OCI-LY7 (cell line): ENCODE results near the gene SMOC2. TPM values are rescaled to one million over a fixed set of nuclear protein-coding genes. Genes with fewer than 3 reads are reported as not detected.

ENCODE experiments used
- BruUV-seq: library from RNA; stranded (reverse); fragments of 400-500 nt; replicated peaks from 2 replicates; lab custom pipeline; 2021; lab: Mats Ljungman, UMichigan
- CTCF ChIA-PET: fragments of 300-600 bp; sonication (Branson Sonifier 250); formaldehyde crosslinking; loops from one replicate; lab custom pipeline; 2022; ENCODE audit warnings: antibody characterized with exemption; ENCODE audit not compliant: unreplicated experiment; lab: Charles Lee
- POLR2A ChIA-PET: fragments of 300-600 bp; sonication (Branson Sonifier 250); formaldehyde crosslinking; loops from one replicate; lab custom pipeline; 2022; ENCODE audit warnings: antibody characterized with exemption; lab: Charles Lee
- DNase-seq: peaks from one replicate; pipeline ENCODE4 v3.0.0-alpha.2; 2015; ENCODE audit warnings: low spot score
- H2AFZ ChIP-seq: fragments of 200-600 bp; sonication (generic), shearing (Covaris generic); 2 replicates; pipeline ENCODE4 v1.6.1; 2014; ENCODE audit warnings: mild to moderate bottlenecking, antibody characterized with exemption, low read length, moderate library complexity
- H3K27ac ChIP-seq: fragments of 200-600 bp; sonication (generic); 2 replicates; pipeline ENCODE4 v1.5.1; 2014; ENCODE audit warnings: mixed run types, low read depth, mild to moderate bottlenecking, moderate library complexity, low read length, inconsistent platforms; ENCODE audit not compliant: poor library complexity, severe bottlenecking
- H3K36me3 ChIP-seq: fragments of 200-600 bp; sonication (generic); 2 replicates; pipeline ENCODE4 v1.6.1; 2014; ENCODE audit warnings: mild to moderate bottlenecking, antibody characterized with exemption, low read length, moderate library complexity, mixed read lengths; ENCODE audit not compliant: insufficient read depth
- H3K4me1 ChIP-seq: fragments of 200-600 bp; sonication (generic); 2 replicates; pipeline ENCODE4 v1.5.1; 2014; ENCODE audit warnings: mild to moderate bottlenecking, low read length; ENCODE audit not compliant: insufficient read depth, poor library complexity, severe bottlenecking
- H3K4me2 ChIP-seq: fragments of 200-600 bp; sonication (generic); 2 replicates; pipeline ENCODE4 v1.6.1; 2014; ENCODE audit warnings: mild to moderate bottlenecking, low read length
- H3K4me3 ChIP-seq: fragments of 200-600 bp; sonication (generic); 2 replicates; pipeline ENCODE4 v1.5.1; 2014; ENCODE audit warnings: mild to moderate bottlenecking, low read depth, low read length; ENCODE audit not compliant: poor library complexity, severe bottlenecking
- H3K79me2 ChIP-seq: fragments of 200-600 bp; sonication (generic); 2 replicates; pipeline ENCODE4 v1.6.1; 2016; ENCODE audit warnings: low read depth, mild to moderate bottlenecking, low read length, moderate library complexity, mixed read lengths; ENCODE audit not compliant: insufficient read depth
- H3K9me2 ChIP-seq: fragments of 200-600 bp; sonication (generic); 2 replicates; pipeline ENCODE4 v1.6.1; 2016; ENCODE audit warnings: mild to moderate bottlenecking, low read length, mixed read lengths; ENCODE audit not compliant: insufficient read depth
- H3K9me3 ChIP-seq: fragments of 200-600 bp; sonication (generic); 2 replicates; pipeline ENCODE4 v1.6.1; 2014; ENCODE audit warnings: mild to moderate bottlenecking, mixed run types, low read length, mixed read lengths
- H4K20me1 ChIP-seq: fragments of 200-600 bp; sonication (generic); 2 replicates; pipeline ENCODE4 v1.6.1; 2014; ENCODE audit warnings: mild to moderate bottlenecking, antibody characterized with exemption, low read length, moderate library complexity, mixed read lengths; ENCODE audit not compliant: insufficient read depth
- EZH2phosphoT487 ChIP-seq: fragments of 200-600 bp; sonication (generic); IDR thresholded peaks from 2 replicates; pipeline ENCODE4 v1.6.1; 2018; ENCODE audit warnings: low read depth, borderline replicate concordance, mild to moderate bottlenecking, mixed run types, antibody characterized with exemption, low read length, moderate library complexity, mixed read lengths
- intact Hi-C: fragments of 100-400 bp; cut with micrococcal nuclease; formaldehyde crosslinking; loops from one replicate; pipeline ENCODE4 v1.10.0; 2022; ENCODE audit not compliant: unreplicated experiment
- total RNA-seq, 2 experiments: library from RNA; depleted of rRNA in 1 of 2; stranded (reverse); fragments of >200 nt in 1 of 2; shearing (Covaris generic) in 1 of 2; gene quantifications; 2 replicates each; pipeline ENCODE4 v1.2.3, GENCODE V29; 2014 to 2022
- TF ChIP-seq, protein P1 (sequence below): fragments of 200-600 bp; sonication (generic); conservative IDR thresholded peaks from 2 replicates; pipeline ENCODE4 v1.5.1; 2014; ENCODE audit warnings: mild to moderate bottlenecking, antibody characterized with exemption, low read length, moderate library complexity, mixed read lengths

The SMOC2 gene
- total RNA-seq, 2 experiments from 2014 or later = not detected

DNA sequence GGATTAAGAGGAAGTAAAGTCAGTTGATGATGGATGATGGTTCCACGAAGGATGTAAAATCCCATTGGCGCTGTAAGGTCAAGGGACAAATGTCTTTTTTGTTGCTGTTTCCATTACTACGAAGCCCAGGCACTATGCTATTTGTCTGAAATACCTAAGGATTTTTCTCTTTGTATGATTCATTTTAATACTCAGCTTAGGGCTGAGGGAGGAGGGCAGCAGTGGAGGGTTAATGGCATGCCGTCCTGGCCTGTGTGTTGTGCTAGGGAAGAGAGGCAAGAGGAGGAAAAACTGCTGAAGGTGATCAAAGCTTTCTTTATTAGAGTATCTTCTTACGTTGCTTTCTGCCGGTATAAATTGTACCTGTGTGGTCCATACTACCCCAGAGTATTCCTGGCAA is 6.5 kb upstream of the SMOC2 start:
- no peaks in the 10 kb centered on the region for H3K9me3 ChIP-seq
- H3K27ac ChIP-seq = no peak overlapping the region
- no TSS peak for BruUV-seq
- TF ChIP-seq, protein P1, sequence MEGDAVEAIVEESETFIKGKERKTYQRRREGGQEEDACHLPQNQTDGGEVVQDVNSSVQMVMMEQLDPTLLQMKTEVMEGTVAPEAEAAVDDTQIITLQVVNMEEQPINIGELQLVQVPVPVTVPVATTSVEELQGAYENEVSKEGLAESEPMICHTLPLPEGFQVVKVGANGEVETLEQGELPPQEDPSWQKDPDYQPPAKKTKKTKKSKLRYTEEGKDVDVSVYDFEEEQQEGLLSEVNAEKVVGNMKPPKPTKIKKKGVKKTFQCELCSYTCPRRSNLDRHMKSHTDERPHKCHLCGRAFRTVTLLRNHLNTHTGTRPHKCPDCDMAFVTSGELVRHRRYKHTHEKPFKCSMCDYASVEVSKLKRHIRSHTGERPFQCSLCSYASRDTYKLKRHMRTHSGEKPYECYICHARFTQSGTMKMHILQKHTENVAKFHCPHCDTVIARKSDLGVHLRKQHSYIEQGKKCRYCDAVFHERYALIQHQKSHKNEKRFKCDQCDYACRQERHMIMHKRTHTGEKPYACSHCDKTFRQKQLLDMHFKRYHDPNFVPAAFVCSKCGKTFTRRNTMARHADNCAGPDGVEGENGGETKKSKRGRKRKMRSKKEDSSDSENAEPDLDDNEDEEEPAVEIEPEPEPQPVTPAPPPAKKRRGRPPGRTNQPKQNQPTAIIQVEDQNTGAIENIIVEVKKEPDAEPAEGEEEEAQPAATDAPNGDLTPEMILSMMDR = no peak
- no peak for TF ChIP-seq EZH2phosphoT487
- no peak overlapping the region for H3K4me2 ChIP-seq
- H3K9me2 ChIP-seq = no peaks in the 10 kb centered on the region
- intact Hi-C loops = no loop called here
- no peaks in the 10 kb centered on the region for H4K20me1 ChIP-seq
- H2AFZ ChIP-seq = no peak overlapping the region
- no peaks in the 10 kb centered on the region for H3K36me3 ChIP-seq
- H3K79me2 ChIP-seq = no peaks in the 10 kb centered on the region
- H3K4me1 ChIP-seq = no peaks in the 10 kb centered on the region
- POLR2A ChIA-PET = no interaction called here
- CTCF ChIA-PET = no interaction called here
- DNase-seq = no peak
- H3K4me3 ChIP-seq = no peak overlapping the region

DNA sequence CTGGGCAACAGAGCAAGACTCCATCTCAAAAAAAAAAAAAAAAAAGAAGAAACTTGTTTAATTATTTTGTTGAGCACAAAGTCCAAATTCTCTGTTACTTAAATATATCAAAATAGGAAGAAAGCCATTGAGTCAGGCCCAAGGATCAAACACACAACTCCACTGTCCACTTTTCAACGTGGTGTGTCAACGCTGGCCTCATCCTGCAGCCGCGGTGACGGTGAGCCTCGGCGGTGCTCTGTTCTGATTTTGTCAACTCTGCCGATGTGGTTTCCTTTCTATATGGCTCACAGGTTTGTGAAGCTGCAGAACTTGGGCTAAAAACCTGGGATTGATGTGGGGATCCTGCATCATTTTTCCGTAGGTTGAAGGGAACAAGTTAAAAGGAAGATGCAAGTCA is 3.2 kb upstream of the SMOC2 start:
- no peaks in the 10 kb centered on the region for H4K20me1 ChIP-seq
- DNase-seq = no peak
- H3K4me3 ChIP-seq = no peak overlapping the region
- H3K27ac ChIP-seq = no peak overlapping the region
- TF ChIP-seq, protein P1 = no peak
- TF ChIP-seq EZH2phosphoT487 = no peak
- H3K9me3 ChIP-seq = no peaks in the 10 kb centered on the region
- no TSS peak for BruUV-seq
- CTCF ChIA-PET = no interaction called here
- no peak overlapping the region for H3K4me2 ChIP-seq
- no peaks in the 10 kb centered on the region for H3K79me2 ChIP-seq
- POLR2A ChIA-PET = interaction anchor here (0.7 kb wide), 1 partner anchor 129 kb away, joined by 3 read pairs; no protein-coding TSS in a partner anchor
- H2AFZ ChIP-seq = no peak overlapping the region
- no peaks in the 10 kb centered on the region for H3K36me3 ChIP-seq
- no peaks in the 10 kb centered on the region for H3K9me2 ChIP-seq
- H3K4me1 ChIP-seq = no peaks in the 10 kb centered on the region
- intact Hi-C loops = no loop called here

DNA sequence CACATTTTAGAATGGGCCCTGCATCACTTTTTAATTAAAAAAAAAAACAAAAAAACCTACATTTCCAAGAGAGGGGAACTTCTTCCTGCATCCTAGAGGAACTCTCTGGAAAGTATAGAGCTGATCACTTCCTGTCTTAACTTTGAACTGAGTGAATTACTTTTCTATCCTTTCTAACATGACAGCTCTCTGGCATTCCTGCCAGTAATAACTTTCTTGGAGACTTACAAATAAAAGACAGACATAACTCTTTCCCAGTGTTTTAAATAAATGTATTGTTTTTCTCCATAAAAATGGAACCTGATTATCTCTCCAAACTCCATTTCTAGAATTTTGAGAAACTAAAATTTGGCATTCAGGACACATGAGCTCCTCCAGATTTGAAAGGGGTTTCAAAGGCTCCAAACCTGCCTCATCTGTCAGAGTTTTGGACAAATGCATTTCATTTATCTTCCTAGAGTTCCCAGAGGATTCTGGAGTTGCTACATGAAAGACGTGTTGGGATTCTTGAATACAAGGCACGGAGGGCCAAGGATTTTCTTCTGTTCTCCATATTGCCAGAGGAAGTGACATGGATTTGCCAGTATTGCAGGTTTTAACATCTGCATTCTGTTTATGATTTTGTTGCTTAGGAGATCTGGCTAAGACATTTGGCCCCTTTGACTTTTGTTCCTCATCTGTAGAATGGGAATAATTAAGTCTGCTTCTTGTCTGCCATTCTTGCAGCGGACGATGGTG is 2.0 kb upstream of the SMOC2 start:
- Histone ChIP-seq H2AFZ (no peak overlapping the region), H3K9me2 (no peaks in the 10 kb centered on the region), H4K20me1 (no peaks in the 10 kb centered on the region), H3K79me2 (no peaks in the 10 kb centered on the region), H3K36me3 (no peaks in the 10 kb centered on the region), H3K4me3 (no peak overlapping the region), H3K27ac (no peak overlapping the region), H3K9me3 (no peaks in the 10 kb centered on the region), H3K4me1 (no peaks in the 10 kb centered on the region), H3K4me2 (no peak overlapping the region)
- DNase-seq = no peak
- BruUV-seq = no TSS peak
- ChIA-PET CTCF (no interaction called here), POLR2A (interaction anchor here (0.6 kb wide), 1 partner anchor 16 kb away, joined by 3 read pairs; no protein-coding TSS in a partner anchor)
- TF ChIP-seq, protein P1 = no peak
- TF ChIP-seq EZH2phosphoT487 = no peak
- intact Hi-C loops = no loop called here
